Activated CD4-positive, alpha-beta T cell treated with anti-CD3 and anti-CD28 coated beads, Interleukin-2, Interleukin-6, amounts not matched to agents 100 ng/mL and 50 ng/mL, durations not matched to agents 16 hours and 8 hours (primary cell): ENCODE measurements around the gene PLCB1.

Experiments used
- DNase-seq: peaks from one replicate; pipeline ENCODE4 v3.0.0-alpha.2; 2020

Gene PLCB1

DNA sequence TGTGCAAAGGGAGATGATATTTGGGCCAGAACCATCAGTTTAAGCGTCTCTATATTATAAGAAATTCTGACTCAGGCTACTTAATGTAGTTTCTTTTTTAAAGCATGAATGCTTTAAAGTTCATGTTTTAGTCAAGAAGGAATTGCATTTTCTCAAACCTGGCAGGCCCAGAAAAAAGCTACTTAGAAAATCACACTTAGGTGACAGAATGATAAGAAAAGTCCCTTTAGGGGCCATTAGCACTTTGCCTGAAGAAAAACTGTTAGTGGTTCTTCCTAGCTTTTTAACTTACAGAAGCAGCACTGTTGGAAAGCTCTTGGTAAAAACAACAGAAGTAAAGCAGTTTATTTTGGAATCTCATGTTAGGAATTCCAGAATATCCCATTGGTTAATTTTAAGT, 387.8 kb downstream of the PLCB1 start:
- no peak for DNase-seq

DNA sequence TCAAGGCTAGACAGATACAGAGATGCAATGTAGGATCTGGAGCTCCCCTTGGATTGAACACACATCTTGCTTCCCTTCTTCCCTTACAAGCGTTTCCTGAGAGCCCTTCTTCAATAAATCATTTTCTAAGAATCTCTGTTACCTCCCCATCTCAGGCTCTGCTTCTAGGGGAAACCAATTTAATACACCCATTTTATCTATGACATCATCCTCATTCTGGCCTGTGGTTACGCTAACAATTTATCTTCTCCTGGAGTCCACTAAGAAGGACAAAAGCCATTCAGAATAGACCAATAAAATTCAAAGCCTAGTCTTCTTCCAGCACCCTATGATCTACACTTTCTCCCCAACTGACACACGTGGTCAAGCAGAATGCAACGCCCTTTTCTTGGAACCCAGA, 390.1 kb downstream of the PLCB1 start:
- no peak for DNase-seq

DNA sequence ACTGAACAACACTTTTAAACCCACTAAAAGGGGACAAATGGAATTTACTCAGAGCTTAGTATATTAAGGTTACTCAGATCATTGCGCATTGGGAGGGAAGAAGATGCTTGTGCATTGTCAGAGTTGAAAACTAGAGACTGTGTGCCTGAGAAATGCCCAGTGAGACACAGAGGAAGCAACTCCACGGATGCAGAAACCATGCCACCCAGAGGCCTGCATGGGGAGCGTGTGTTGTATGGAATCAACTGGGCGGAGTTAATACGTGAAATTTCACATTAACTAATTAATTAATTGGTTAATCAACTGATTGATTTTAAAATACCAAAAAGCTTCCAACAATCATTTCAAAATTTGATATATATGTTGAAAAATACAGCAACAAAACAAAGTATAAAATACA, 391.6 kb downstream of the PLCB1 start:
- DNase-seq, result no peak

DNA sequence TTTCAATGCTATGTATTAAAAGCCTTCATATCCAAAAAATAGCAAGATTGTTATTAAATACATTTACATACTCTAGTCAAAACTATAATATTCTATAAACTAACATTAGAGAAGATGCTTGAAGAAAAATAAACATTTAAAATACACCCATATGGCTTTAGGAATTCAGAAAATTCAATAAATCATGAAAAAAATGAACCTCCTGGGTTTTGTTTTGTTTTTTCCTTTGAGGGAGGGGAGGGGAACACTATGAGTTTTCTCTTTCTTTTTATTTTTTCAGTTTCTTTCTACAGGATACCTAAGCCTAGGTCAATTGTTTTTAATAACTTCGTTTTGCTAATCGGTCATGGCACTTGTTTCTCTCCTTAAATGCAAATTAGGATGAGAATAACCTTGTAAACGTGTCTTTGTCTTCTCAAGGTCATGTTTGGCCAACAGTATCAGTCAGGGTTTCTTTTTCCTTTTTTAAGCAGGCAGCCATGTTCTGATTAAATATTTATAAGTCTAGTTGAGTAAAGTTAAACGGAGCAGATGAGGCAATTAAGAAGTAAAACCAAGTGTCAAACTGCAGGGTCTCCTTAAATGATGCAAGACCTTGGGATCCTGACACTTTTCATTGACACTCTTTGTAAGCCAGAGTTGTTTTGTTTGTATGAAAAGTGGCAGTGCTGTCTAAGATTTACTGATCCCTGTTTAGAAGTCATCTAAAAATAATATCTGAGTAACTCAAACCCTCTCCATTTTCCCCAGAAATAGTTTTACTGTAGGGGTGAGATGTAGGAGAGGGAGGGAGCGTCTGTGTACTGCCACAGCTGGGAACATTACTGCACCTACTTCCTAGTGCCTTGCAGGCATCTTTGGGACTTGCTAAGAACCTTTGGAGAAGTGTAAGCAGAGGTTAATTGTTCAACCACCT, 392.3 kb downstream of the PLCB1 start:
- no peak for DNase-seq

DNA sequence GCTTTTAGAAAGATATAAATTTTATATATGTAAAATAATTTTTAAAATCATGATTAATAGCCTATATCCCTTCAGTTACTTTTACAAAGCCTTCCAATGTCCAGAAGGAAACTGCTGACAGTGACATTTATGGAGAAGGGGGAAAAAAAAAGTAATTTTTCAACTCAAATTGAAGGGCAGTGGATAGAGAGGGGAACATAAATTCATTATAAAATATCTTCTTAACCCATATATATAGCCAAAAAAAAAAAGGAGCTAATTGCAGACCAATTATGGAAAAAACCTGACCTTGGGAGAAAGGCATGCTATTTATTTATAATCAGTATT, 392.9 kb downstream of the PLCB1 start:
- no peak for DNase-seq

DNA sequence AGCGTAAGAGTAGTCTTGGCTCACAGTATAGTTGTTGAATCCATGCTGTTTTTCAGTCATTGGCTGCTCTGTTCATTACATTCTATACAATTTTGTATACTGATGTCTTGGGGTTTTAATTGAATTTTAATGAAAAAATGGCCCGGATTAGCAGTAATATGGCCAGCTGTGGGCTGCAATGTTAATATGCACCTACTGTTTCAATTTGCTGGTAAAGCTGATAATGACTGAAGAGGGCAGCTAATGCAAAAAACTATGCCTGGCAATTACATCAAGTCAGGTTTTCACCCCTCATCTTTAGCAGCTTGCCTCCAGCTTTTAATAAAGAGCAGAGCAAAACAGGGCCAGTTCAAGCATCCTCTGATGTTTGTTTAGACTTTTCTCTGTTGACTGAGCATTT, 394.5 kb downstream of the PLCB1 start:
- DNase-seq, result no peak

DNA sequence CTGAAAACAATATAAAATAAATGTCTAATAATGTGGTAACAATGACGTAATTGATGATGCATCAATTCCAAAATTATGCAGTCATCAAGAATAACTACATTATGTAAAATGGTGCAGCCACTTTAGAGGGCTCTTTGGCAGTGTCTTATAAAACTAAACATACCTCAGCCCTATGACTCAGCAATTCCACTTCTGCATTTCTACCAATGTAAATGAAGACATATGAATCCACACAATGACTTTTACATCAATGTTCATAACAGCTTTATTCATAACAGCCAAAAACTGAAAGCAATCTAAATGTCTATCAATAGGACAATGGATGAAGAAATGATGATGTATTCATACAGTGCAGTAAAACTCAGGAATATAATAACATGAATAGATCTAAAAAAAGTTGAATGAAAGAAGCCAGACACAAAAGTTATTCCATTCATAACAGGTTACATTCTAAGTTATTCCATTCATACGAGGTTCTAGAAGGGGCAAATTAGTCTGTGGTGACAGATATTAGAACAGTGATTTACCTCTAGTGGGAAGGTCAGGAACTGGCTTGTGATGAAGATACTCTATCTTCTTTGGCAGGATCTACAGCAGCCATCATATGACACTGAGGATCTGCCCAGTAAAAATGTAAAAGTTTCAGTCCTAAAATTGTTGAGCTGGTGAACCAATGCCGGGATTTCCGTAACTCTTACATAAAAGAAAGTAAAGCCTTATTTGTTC, 396.1 kb downstream of the PLCB1 start:
- DNase-seq, result peak; percentile 1

DNA sequence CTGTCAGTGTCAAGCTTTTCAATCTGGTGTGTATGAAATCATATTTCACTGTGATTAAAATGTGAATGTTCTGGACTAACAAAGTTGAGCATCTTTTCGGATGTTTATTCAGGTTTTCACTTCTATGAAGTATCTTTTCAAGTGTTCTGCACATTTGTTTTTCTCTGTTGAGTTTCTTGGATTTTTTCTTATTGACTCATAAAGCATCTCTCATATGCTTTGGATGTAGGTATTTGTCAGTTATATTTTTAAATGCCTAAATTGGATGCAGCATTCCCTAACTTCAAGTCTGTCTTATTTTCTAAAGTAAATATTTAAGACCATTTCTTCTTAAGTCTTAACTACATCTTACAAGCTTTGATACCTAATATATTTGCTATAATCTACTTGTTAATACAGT, 398.0 kb downstream of the PLCB1 start:
- DNase-seq, result no peak

DNA sequence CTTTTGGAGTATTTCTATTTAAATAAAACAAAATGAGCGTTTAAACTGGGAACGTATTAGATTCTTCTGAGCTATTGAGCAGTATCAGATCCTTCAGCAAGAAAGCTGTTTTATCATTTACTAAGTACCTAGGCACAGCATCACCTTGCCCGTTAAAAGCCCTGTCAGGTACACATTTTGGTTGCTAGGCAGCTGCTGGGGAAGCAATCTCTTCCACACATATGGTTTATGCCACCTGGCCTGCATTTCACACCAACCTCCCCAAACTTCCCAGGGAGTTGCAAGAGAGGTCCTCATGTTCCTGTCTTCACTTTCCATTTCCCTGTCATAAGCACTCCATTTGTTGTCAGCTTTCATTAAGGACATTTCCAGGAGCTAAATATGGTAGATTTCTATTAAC, 400.1 kb downstream of the PLCB1 start:
- no peak for DNase-seq

DNA sequence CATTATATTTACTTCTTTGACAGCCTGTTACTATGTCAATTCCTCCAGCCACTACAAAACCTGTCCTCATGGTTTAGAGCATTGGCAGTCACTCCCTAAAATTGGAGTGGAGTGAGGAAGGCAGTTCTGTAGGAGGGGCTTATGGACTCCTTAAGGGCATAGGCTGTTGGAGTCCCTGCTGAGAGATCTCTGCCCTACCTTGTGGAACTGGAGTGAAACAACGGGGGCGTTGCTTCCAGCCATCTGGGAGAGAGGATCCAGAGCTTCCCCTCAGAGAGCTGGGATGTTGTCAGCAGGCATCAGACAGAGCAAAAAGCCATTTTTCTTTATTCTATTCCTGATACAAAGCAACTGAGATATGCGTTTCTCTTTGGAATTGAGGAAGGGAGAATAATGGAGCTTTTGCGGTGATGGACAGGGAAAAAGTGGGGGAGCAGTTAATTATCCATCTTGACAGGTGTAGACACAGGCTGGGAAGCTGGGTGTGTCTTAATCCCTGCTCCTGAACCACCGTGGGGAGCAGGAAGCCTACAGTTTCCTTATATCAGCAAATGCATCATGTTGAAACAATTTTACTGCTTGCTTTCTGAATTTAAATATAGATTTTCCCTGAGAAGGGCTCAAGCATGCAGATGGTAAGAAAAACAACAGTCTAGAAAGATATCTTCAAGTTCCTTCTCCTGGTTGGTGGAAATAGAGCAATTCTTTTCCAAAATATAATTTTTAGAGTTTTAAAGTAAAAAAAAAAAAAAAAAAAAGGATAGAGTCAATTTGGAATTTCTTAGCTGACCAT, 402.5 kb downstream of the PLCB1 start:
- DNase-seq, result no peak

DNA sequence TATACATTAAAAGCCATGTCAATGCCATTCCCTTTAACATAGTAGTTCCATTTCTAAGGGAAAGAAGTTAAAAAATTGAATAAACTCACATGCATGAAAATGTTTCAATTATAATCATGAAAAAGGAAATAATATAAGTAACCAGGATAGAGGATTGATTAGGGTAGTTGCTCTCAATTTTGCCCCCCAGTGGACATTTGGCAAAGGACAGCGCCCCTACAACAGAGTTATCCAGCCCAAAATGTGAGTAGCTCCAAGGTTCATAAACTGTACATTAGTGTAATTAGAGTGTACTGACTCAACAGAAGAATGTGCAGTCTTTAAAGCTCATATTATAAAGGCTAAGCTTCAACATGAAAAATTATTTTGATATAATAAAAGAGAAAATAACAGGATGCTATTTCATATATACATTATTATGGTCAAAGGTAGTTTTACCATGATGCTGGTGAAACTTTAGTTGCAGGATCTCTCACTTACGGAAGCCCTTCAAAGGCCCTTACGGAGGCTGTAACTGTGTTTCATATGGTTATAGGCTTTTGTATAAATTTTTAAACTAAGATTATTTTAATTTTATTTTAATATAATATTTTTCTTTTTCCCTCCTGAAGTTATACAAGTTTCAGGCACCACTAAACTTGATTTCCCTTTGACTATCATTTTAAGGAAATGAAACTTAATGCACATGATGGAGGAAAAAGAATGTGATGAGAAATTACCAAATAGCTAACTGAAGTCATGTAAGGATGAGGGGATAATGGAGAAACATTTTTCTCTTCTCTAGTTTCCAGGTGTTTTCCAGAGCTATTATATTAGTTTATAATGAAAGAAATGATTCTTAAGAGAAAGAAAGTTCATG, 403.6 kb downstream of the PLCB1 start:
- DNase-seq, result peak; percentile 3

DNA sequence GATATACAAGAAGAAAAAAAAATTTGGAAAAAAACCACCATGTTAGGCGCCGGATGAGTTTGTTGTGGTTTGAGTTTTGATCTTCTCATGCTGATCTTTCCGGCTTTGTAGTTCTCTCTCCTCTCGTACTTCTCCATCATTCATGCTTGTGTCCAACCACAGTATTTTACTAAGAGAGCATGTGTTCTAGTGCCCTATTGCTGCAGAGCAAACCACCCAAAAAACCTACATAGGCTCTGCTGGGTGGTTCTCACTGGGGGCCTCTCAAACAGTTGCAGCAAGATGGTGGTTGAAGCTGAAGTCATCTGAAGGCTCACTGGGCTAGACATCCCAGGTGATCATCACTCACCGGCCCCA, 404.2 kb downstream of the PLCB1 start:
- no peak for DNase-seq

DNA sequence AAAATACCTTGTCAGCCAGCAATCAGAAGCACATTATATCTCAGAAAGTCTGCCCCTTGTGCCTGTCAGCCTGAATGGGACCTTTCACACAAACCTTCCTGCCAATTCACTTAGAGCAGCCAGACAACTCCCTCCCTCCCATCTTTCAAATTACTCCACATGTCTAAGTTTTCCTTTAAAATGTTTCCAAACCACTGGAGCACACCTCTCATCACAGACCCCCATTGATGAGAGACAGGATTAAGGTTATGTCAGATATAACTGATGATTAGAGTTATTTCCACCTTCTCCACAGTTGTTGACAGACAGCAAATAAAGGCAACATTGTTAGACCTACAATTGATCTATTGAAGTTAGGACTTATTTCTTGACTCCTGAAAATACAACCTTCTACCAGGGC, 408.4 kb downstream of the PLCB1 start:
- no peak for DNase-seq

DNA sequence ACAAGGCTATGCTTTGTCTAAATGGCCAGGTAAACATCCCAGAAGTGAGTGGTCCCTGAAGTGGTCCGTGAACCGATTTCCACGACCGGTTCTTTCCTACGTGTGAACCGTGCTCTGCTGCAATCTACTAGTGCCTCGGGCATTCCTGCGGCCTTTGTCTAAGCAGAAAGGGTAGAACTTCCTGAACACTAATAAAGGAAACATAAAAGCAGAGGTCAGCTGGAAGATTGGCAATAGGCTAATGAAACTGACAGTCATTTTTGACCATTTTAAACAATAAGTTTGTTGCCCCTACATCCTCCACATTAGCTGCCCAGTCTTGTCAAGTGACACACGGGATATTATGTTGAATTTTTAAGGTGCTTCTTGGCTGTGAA, 410.0 kb downstream of the PLCB1 start:
- DNase-seq, result no peak

DNA sequence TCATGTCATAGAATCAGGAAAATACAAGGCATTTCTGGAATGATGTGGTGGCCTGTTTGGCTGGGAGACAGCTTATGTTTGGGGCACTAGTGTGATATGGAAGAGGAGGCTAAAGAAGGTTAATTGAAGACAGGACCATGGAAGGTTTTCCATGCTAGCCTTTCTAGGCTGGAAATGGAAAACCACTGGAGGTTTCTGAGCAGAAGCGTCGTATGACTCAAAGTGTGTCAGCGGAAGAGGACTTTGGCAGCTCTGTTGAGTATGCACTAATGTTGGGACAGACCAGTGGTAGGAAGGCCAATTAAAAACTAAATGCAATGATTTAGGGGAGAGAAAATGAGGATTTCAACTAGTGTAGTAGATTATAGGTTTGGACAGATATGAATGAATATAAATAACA, 413.1 kb downstream of the PLCB1 start:
- no peak for DNase-seq

DNA sequence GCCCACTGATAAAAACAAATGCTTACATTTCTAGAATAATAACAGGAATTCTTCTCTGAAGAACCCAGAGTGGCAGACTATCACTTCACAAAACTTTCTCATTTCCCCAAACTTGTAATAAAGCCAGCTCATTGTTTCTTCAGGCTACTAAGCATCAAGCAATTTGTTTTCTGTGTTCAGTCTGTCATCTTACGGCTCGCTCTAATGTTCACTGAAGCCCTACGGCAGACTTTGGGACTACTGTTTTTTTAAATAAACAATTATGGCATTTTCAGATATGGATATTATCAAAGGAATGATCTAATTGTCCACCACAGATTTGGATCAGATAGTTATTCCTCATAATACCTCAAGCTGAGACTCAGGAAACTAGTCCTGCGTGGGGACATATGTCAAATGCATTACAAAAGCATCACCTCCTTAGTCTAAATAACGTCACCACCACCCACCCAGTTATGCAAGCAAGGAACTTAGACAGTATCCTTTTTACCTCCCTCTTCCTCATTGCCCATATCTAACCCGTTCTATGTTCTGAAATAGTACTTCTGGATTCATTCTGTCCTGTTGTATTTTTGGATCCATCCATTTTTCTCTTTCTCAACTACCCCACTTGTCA, 415.1 kb downstream of the PLCB1 start:
- DNase-seq, result no peak

DNA sequence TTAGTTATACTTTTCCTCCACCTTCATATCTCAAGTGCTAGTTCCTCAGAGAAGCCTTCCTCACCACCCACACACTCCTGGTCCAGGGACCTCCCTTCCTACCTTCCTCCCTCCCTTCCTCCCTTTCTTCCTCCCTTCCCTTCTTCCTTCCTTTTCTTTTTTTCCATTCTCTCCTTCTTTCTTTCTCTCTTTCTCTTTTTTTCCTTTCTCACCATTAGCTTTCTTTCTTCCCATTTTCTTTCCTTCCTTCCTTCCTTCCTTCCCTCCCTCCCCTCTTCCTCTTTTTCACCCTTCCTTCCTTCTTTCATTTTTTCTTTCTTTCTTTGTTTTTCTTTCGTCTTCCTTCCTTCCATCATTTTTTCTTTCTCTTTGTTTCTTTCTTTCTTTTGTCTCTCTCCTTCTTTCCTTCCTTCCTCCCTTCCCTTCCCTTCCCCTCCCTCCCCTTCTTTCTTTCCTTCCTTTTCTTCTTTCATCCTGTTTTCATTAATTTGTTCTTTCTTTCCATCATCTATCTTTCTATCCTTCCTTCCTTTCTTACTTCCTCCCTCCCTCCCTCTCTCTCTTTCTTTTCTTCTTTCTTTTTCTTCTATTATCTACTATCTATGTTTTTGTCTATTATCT, 416.0 kb downstream of the PLCB1 start:
- DNase-seq, result no peak

DNA sequence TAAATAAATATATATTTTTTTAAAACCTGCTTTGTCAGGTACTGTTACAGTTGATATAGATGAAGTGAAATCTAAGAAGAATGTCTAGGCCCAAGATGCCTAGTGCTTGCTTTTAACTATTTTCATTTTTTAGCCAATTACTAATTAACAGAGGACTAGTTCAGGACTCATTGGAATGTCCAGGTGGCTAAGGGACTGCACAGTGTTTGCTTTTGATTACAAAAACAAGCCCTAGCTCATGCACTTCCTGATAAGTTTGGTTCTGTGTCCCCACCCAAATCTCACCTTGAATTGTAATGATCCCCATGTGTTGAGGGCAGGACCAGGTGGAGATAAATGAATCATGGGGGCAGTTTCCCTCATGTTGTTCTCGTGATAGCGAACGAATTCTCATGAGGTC, 417.1 kb downstream of the PLCB1 start:
- DNase-seq, result no peak

DNA sequence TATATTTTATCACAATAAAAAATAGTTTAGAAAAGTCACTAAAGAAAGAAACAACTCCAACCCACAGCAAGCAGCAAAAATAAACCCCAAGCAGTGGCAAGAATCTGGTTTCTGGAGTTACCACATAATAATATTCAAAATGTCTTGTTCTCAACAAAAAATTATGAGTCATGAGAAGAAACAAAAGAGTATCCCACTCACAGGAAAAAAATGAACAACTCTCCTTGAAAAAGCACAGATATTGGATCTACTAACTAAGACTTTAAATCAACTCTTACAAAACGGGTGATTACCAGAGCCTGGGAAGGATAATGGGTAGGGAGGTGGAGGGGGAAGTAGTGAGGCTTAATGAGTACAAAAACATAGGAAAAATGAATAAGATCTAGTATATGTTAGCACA, 425.6 kb downstream of the PLCB1 start:
- no peak for DNase-seq

DNA sequence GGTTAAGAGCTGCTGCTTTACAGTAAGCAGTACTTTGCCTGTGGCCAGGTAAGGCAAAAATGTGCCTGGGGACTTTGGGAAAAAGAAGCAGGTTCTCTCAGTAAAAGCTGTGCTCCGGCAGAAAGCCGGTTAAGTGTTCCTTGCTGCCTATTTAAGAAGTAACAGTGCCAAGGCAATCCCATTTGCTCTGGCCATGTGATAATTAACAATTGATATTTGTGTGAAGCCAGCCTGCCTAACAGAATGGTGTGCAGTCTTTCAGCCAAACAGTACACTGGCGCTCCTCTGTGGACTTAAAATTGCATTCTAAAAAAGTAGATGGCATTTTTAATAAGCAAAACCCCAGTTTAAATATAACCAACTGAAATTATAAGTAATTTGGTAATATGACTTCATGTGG, 430.3 kb downstream of the PLCB1 start:
- DNase-seq, result no peak

DNA sequence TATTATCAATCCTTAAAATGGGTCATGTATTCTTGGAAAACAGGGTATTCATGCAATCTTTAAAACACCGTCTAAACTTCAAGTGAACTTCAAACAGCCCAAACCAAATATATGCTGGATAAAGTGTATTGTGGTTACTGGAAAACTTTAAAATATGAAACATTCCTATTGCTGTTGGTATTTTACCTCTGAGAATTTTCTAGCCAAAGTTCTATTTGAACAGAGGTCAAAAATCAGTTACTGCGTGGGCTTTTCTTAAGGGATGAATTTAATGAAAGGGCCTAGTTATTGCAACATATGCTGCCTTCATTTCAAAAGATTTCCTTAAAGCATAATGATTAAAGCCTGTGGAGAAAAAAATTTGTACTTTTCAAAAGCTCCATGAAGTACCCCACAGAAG, 436.0 kb downstream of the PLCB1 start:
- DNase-seq, result no peak

DNA sequence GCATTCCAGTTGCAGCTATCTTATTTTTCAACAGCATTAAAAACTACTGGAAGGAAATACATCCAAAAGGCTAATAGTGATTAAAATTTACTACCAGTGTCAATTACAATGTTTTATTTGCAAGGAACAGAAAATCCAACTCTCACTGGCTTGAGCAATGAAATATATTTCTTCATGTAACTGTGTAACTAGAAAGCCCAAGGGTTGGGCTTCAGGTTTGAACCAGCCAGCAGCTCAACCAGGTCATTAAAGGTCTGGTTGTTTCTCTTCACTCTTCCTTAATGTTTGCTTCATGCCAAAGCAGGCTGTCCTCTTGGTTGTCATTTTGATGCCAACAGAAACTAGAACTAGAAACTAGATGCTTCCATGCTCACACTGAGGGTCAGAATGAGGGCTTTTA, 437.7 kb downstream of the PLCB1 start:
- DNase-seq, result no peak
